NCI-H2029 (cell line): Measurements from ENCODE around the gene TMEM175.

Experiments
- DNase-seq: peaks from one replicate; lab custom pipeline; 2025; lab: John Stamatoyannopoulos, UW

Gene TMEM175, protein sequence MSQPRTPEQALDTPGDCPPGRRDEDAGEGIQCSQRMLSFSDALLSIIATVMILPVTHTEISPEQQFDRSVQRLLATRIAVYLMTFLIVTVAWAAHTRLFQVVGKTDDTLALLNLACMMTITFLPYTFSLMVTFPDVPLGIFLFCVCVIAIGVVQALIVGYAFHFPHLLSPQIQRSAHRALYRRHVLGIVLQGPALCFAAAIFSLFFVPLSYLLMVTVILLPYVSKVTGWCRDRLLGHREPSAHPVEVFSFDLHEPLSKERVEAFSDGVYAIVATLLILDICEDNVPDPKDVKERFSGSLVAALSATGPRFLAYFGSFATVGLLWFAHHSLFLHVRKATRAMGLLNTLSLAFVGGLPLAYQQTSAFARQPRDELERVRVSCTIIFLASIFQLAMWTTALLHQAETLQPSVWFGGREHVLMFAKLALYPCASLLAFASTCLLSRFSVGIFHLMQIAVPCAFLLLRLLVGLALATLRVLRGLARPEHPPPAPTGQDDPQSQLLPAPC

DNA sequence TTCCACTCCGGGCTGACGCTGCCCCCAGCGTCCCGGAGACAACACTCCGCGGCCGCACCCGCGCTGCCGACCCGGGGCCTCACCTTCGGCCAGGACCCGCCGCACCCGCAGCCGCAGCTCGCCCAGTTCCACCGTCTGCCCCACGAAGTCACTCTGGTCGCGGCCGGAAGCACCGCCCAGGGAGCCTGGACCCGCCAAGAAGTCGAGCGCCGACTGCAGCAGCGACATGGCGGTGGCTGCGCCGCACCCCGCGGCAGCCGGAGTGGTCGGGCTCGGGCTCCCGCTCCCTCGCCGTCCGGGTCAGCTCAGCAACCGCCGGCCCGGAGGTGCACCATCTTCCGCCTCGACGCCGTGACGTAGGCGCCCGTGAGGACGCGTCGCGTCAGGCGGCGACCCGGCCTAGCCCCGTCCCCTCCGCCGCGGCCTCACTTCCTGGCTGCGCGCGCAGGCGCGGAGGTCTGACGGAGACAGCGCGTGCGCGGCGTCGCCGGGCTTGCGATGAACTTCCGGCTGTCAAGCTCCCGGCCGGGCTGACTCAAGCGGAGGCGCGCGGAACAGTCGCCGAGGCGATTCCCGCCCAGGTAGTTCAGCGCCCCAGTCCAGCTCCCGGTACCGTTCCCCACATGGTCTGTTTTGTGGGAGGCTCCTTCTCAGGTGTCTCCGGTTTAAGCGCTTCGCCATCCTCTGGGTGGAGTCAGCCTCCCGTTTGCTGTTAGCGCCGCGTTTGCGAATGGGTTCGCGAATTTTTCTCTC, at the start of gene TMEM175, which contains the start of gene GAK:
Gene TMEM175 (plus strand): TSS at position 501 of the 753 bp plus-strand sequence. CDS start 15,280 bp downstream, outside the sequence.
Gene GAK (minus strand): TSS at position 357 of the 753 bp plus-strand sequence. CDS start 129 bp downstream, at position 228.
- peak; percentile 92 for DNase-seq

DNA sequence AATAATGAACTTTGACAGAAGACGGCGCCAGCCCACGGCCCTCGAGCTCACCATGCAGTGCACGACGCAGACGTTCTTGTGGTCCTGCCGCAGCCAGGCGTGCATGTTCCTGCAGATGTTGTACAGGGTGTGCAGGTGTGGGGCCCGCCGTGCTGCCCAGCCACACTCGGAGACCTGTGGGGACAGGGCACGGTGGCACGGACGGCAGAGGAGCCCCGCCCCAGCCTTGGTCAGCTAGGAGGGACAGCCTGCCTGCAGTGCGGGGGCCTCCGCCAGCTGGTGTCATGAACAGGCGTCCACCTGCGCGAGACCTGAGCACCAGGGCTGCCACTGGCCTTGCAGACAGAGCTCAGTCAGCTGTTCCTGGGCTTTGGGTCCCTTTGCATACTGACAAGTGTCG, 49.6 kb upstream of the TMEM175 start:
- DNase-seq, result no peak

DNA sequence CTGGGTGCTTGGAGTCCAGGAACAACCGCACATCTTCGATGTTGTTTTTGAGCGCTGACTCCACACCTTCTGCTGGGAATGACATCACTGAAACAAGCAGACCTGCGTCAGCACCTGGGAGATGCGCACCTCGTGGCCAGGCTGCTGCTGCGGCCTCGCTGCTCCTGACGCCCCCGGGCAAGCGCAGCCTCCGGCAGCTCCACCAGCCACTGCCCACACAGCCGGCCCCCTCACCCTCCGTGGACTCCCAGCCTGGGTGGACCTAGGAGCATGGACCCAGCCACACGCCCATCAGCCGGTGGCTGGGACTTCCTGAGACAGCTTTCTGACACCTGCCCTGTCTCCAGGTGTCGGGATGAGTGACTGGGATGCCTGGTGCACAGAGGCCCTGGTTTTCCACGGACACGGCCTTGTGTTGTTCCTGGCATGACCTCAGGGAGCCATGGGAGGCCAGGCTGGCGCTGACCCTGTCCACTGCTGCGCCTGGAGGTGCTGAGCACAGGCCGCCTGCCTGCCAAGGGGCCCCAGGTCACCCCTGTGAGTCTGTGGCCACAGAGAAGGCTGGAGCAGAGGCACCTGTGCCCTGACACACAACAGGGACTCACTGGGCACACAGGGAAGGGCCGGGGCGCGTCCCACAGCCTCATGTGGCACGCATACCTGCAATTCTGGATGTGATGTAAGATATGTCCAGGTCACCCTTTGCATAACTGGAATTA, 48.7 kb upstream of the TMEM175 start:
- no peak for DNase-seq

DNA sequence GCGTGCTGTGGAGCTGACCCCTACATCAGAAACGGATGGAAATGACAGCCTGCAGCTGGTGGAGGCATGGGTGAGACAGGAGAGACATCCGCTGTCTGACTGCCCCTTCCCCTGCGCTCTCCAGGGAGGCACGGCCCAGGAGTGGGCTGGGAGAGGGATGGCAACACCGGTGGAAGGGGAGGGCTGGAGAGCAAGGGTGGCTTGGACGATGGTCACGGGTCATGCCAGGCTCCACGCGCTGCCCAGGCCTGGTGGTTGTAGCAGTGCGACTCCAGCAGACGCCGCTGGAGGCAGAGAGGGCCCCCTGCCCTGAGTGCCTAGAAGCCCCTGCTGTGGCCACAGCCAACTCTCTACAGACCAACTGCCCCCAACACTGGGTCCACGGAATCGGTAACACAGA, 48.0 kb upstream of the TMEM175 start:
- DNase-seq, result no peak

DNA sequence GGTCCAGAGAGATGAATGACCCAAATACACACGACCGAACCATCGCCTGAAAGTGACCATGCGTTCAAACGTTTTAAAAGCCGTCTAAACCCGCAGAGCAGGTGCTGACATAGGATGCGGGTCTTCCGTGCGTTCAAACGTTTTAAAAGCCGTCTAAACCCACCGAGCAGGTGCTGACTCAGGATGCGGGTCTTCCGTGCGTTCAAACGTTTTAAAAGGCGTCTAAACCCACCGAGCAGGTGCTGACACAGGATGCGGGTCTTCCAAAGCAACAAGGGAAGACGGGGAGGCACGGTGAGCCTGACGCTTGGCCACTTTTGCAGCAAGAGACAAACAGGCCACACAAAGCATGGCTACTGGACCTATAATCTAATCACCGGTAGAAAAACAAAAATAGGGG, 47.4 kb upstream of the TMEM175 start:
- DNase-seq, result no peak

DNA sequence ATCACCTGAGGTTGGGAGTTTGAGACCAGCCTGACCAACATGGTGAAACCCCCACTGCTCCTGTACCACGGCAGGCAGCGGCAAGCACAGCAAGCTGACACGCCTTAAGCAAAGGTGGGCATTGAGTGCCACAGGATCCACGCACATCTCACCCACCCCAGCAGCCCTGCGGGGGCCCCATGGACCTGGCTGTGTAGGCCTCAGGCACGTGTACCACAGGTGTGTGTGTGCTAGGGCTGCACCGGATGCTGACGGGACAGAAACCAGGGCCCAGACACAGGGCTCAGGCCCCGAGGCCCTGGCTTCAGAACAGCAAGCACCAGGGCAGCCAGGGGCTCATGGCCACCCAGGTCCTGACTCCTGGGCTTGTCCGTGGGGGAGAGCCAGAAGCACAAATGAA, 46.9 kb upstream of the TMEM175 start:
- DNase-seq, result no peak

DNA sequence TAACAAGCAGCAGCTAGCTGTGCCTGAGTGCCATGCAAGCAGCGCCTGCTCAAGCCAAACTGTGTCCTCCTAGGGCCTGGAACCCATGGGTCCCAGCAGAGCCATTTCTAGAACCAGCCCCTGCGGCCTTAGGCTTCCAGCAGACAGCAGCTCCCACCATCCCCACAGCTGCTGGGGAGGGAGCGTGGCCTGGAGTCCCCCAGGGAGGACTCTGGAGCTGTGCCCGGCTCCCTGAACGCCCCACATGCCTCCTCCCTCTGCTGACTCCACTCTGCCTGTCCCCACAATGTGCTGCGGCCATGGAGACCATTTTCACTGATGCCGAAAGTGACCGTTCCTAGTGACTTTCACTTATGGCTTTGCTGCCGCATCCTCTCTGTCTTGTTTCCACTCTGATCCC, 46.0 kb upstream of the TMEM175 start:
- no peak for DNase-seq

DNA sequence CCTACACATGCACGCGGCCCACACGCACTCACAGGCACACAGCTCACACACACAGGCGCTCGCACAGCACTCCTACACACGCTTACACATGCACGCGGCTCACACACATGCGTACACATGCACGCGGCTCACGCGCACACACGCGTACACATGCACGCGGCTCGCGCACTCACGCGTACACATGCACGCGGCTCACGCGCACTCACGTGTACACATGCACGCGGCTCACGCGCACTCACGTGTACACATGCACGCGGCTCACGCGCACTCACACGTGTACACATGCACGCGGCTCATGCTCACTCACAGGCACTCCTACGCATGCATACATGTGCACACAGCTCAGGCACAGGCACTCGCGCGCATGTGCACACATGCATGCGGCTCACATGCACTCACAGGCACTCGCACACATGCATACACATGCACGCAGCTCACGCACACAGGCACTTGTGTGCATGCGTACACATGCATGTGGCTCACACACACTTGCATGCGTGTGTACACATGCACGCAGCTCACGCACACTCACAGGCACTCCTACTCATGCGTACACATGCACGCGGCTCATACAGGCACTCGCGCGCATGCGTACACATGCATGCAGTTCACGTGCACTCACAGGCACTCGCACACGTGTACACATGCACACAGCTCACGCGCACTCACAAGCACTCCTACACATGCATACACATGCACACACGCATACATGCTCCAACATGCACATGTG, 45.1 kb upstream of the TMEM175 start:
- no peak for DNase-seq

DNA sequence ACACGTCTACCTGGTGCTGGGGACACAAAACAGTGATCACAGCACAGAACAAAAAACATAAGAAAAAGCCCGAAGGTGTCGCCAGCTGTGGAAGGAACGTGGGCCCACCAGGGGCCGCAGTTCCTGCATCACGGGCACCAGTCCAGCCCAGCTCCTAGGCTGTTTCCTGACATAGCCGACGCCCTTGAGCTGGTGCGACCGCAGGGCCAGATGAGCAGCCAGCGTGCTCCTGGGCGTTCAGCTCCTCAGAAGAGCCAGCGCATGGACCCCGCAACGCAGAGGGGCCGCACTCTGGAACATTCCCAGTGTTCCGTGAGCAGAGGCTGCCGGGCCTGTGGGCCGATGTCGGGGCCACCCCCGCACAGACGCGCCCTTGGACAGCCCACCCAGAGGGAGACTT, 44.2 kb upstream of the TMEM175 start:
- no peak for DNase-seq

DNA sequence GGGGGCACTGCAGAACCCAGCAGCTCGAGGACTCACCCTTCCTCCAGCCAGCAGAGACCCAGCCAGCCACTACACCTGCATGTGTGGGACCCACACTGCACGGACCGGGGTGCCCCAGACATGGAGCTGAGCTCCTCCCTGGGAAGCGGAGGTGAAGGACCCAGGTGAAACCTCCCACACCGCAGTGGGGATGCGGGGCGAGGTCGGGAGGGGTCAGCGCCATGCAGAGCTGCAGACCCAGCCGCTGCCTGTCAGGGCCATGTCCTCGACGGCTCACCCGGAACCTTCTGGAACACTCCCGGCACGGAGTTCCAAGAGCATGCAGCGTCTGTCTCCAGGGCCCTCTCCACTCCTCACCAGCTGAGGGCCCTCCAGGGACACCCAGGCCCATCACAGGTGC, 42.7 kb upstream of the TMEM175 start:
- DNase-seq, result no peak

DNA sequence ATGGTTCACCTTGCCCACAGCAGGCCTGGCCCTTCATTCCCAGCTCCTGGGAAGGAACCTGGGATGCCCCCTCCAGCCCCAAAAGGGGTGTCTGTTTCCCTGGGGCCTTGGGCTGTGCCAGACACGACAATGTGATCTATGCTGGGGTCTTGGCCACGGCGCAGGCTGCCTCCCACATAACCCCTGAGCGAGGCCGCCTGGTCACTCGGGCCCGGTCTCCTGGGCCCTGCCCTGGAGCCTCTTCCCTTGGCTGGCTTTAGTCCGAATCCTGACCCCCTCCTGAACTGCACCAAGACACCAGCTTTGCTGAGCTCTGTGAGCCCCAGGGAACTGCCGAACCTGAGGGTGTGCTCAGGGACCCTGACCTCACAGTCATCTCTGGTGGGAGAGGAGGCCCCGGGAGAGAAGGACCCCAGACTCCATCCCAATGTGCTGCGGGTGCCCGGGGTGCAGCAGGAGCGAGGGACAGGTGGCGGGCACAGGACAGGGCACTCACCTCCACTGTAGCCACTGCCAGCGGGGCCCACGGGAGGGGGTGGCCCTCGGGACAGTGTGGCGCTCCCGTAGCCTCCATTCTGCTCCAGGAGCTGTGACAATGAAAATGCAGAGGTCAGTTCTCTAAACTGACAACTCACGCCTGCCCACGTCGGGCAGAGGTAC, 42.1 kb upstream of the TMEM175 start:
- no peak for DNase-seq

DNA sequence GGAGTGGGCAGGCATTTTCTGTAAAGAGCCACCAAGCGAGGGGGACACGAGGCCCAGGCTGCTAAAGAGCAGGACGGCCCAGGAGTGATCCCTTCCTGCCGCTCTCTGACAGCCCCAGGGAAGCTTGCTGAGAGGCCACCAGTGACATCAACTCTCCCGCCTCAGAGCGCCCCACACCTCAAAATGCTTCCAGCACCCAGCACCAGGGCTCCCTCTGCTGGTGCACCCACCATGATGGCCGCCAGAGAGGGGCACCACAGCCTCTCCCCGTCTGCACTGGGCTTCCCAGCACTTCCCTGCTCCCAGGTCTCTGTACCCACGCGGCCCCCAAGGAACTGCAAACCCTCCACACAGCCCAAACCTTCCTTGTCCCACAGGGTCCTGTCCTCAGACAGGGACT, 40.5 kb upstream of the TMEM175 start:
- DNase-seq, result no peak

DNA sequence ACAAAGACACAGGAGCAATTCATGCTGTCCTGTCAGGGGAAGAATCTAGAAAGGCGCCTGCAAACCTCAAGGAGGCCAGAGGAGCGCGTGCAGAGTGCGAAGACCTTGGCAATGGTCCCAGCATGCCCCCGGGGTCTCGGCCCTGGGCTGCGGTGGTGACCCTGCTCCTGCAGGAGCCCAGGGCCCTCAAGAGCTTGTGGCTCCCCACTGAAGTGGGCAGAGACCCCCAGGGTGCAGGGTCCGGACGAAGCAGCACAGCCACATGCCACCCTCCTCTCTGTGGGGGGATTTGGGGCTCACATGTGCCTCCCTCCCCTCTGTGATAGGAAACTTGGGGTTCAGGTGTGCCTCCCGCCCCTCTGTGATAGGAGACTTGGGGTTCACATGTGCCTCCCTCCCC, 39.5 kb upstream of the TMEM175 start:
- no peak for DNase-seq

DNA sequence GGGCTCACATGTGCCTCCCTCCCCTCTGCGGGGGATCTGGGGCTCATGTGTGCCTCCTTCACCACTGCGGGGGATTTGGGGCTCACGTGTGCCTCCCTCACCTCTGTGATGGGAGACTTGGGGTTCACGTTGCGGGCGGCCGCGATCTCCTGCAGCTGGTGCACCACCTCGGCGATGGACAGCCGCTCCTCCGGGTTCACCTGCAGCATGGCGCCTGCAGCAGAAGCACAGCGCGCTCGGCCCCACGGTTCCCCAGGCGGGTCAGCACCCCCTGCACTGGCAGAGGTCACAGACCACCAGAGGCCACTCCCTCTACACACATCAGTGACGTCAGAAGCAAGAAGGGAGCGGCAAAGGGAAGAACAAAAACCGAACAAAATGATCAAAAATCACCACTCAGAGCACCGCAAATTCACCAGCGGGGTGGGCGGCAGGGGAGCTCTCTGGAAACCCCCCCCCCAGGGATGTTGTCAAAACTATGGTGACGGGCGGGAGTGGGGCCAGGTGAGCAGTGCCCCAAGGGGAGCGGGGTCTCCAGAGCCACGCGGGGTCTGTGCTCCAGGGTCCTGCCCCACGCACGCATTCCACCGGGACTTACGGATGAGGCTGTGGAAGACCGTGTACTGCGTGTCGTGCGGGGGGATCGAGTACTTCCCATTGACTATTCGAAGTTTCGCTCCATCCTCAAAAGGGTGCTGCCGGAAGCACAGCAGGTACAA, 38.8 kb upstream of the TMEM175 start:
- DNase-seq, result no peak

DNA sequence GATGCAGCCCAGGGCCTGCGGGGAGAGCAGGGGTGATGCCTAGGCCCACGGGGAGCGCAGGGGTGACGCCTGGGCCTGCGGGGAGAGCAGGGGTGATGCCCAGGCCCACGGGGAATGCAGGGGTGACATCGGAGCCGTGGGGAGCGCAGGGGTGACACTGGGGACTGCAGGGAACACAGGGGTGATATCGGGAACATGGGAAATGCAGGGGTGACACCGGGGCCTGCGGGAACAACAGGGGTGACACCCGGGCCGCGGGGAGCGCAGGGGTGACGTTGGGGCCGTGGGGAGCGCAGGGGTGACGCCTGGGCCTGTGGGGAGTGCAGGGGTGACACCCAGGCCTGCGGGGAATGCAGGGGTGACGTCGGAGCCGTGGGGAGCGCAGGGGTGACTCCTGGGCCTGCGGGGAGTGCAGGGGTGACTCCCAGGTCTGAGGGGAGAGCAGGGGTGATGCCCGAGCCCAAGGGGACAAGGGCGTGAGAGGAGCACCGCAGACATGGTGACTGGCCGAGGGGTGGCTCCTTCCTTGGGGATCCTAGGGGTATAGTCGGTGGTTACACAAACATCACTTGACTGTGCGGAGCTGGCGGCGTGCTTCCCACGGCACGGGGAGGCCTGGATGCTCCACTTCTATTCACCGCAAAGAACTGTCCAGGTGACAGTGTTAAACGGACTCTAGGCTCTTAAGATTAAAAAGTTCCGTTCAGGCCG, 38.1 kb upstream of the TMEM175 start:
- DNase-seq, result no peak

DNA sequence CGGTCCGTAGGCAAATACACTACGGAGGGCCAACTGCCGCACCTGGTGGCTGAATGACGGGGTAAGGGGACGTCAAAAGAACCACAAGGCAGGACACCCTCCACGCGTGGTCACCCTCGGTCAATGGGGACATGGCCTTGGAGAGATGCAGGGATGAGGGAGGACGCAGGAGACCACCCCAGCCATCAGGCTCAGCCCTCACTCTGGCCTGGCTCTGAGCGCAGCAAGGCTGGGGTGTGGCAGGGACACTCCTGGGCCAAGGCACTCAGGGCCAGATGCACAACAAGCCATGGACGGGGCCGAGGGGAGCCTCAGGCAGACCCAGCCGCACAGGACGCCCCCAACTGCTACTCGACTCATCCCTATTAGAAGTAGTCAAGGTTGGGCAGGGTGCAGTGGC, 36.7 kb upstream of the TMEM175 start:
- DNase-seq, result no peak

DNA sequence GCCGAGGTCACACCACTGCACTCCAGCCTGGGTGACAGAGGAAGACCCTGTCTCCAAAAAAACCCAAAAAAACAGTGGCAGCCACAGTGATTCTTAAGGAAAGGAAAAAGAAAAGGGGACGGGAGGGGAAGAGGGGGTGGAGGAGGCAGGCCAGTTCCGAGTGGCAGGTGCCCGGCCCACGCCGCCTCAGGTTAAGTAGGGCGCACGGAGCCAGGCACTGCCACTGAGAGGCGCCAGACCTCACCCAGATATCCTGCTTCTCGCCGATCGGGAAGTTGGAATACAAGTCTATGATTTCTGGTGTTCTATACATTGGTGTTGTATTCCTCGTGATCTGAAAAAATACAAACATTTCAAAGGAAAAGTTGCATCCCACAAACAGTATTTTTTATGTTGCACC, 36.0 kb upstream of the TMEM175 start:
- no peak for DNase-seq

DNA sequence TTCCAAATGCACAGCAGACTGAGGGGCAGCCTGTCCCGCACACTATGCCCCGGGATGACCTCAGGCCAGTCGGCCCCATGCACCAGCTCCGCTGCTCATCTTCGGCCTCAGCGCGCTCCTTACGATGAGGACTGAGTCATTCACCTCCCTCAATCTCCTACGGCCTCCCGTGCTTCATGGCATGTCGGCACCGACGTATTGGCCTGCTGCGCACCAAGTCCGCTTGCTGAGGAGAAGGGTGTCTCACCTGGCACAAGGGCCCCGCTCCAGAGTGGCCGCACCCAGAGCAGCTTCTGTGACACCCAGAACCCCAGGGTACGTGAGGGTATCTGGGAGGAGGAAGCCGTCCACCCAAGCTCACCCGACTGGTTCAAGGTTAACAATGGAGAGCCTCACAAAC, 35.6 kb upstream of the TMEM175 start:
- DNase-seq, result no peak

DNA sequence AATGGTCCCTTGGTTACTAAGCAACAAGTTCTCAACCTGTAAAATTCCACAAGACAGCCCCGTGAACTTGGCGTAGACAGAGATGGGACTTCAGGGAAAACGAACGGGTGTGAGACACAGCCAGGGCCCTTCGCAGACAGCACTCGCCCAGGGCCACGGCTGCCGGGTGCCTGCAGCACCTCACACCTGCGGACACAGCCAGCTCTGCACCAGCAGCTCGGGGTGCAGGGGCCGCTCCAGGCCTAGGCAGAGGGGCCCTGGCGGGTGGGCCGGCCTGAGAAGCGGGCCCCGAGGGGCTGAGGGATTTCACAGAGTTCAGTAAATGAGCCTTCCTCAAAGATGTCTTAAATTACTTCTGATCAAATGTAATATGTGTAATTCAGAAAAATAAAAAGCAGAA, 34.1 kb upstream of the TMEM175 start:
- no peak for DNase-seq
